ENCODE data around the gene ADCY5.
A peak's percentile ranks its signal among the peaks of the same experiment; 100 is the strongest.

The ADCY5 gene

DNA sequence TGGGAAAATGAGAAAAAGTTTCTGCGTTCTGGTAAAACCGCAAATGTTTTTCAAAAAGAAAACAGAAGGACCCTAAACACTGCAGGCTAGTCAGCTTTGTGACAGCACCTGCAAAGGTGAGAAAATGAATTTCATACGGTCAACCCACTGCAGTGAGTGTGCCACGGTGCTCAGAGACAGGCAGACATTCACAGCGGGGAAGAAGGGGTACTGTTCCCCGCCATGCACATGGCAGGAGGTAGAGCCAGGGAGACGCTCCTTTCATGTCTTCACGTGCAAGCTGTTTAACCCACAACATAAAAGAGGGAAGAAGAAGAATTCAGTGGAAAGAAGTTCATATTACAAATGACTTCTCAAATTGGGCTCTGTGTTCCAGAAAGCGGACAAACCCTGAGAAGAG is 137.7 kb downstream of the ADCY5 start:
- DNase-seq = no peak

DNA sequence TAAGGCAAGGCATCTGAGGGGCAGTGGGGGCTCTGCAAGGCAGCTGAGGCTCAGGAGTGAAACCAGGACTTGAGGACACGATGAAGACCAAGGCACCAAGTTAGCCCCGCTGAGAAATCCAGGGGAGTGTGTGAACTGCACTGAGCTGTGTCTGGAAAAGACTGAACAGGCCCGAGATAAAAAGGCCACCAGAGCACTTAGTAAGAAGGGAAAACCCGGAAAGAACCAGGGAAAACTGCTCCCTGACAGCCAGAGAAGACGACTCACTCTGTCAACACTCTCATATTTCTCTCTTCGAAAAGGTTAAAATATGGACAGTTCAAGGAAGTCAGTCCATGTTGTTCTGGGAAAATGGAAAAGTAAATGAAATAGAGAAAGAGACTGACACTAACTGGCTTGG is 138.1 kb downstream of the ADCY5 start:
- no peak for DNase-seq

- DNase-seq = no peak
These were observed 138.7 kb downstream of the ADCY5 start for GRCh38 chr3:123310186-123310585.

DNA sequence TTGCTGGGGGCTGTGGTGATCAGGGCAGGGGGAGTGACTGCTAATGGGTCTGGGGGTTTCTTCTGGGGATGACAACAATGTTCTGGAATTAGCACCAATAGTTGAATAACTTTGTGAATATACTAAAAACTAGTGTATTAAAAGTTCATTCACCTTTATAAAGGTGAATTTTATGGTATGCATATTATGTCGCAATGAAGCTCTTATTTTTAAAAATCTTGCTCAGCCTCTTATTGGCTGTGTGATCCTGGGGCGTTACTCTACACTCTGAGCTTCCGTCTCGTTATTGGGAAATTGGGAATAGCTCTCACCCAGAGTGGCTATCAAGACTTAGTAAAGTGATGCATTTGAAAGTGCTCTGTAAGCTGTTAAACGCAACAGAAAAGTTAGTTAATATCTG is 141.8 kb downstream of the ADCY5 start:
- no peak for DNase-seq

GRCh38 chr3:123305192-123305591 is 143.7 kb downstream of the ADCY5 start:
- peak in 6 of 56 donors; percentile 6 to 21 (median 9) for DNase-seq

GRCh38 chr3:123303976-123304560 is 144.8 kb downstream of the ADCY5 start:
- no peak for DNase-seq

DNA sequence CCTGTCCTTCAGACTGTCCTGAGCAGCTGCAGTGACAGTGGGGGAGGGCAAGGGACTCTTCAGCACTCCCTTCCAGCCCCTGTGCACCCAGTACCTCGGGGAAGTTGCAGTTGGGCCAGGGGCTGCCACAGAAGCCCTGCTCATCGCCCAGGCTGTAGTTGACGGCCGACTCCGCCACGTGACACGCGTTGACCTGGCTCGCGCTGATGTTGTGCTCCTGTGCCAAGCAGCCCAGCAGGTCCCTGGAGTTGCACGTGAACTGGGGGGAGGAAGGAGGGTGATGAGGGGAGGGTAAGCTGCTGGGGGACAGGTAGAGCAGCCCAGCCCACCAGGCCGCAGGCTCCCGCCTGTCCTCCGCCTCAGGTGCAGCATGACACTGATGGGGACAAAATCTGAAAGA is 145.9 kb downstream of the ADCY5 start:
- DNase-seq = no peak

- DNase-seq = no peak
These were observed 147.3 kb downstream of the ADCY5 start for GRCh38 chr3:123301331-123302184.

GRCh38 chr3:123300583-123300982 is 148.3 kb downstream of the ADCY5 start:
- no peak for DNase-seq

GRCh38 chr3:123300056-123300455 is 148.8 kb downstream of the ADCY5 start:
- no peak for DNase-seq

GRCh38 chr3:123299581-123299980 is 149.3 kb downstream of the ADCY5 start:
- no peak for DNase-seq

GRCh38 chr3:123298903-123299302 is 150.0 kb downstream of the ADCY5 start:
- no peak for DNase-seq

DNA sequence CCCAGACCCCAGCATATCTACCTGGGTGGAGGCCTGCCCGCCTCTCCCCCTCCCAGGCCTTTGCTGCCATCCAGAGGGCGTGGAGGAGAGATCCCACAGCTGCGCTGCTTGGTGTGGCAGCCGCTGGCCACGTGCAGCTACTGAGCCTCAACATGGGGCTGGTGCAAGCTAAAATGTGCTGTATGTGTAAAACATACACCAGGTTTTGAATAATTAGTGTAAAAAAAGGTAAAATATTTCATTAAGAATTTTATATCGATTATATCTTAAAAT is 151.3 kb downstream of the ADCY5 start:
- DNase-seq = no peak

DNA sequence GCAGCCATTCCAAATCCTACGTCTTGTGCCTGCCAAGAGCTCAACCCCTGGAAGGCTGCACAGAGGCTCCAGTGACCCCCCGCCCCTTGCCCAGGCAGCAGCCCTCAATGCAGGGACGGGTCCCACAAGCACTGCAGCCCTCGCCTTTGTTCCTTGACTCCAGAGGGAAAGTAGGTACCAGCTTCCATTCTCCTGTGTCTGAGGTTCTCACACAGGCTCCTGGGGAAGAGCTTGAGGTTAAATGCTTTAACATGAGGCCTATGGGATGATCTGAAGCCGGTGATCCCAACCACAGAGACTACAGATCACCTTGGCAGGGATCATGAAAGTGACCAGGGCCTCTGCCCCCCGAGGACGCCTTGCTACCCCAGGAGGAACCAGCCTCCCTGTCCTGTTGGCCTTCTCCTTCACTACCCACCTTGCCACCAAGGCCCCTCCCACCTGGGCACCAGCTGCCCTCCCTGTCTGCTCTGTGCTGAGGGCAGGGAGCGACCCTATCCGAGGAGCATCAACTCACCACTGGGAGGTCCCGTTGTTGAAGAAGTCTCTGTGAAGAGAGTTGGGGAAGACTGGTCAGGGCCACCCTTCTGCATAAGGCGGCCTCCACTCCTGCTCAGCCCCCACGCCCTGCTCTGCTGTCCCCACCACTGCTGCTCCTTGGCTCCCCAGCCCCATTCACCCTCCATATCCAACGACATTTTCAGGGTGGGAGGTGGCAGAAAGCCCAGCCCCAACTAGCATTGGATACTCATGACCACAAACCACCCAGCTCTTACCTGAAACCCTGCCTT is 151.9 kb downstream of the ADCY5 start:
- DNase-seq = no peak

- DNase-seq = no peak
These were observed 152.6 kb downstream of the ADCY5 start for GRCh38 chr3:123296261-123296660.

DNA sequence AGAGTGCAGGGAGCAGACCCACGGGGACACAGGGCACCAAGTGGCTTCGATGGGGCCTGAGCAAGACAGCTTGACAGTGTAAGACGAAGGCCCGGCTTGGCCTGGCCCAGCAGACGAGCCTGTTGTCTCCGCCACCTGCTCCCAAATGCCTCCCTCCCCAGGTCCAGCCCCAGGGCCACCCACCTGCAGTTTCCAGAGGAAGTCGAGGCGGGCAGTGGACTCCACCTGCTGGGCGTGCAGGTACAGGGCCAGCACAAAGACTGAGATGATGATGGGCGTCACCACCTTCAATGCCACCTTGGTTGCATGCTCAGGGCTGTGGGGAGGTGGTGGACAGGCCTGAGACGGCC is 153.0 kb downstream of the ADCY5 start:
- no peak for DNase-seq

GRCh38 chr3:123295171-123295900 is 153.6 kb downstream of the ADCY5 start:
- DNase-seq = no peak

DNA sequence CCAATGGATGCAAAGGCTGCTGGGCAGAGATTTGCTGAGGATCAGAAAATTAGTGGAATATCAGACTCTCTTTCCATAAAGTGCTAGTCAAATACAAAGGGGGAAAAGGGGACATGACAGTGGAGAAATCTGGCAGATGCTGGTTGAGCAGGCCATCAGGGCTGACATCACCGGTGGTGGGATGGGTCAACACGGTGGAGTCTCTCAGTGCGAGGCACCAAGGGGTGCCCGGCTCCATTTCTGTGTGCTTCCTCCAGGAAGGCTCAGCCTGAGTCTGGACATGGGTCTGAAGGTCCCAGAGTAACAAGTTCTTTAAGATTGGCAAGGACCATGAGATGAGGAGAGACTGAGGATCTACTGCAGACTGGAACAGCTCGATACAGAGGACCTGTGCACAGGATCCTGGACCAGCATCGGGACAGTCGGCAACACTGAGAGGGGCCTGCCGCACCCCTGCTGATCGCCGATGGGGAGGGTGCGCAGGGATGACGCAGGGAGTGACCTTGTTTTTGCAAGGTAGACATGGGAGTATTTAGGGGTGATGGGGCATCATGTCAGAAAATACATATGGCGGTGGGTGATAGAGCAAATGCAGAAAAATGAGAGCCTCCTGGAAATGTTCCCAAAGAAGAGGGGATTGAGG is 154.5 kb downstream of the ADCY5 start:
- DNase-seq = no peak

DNA sequence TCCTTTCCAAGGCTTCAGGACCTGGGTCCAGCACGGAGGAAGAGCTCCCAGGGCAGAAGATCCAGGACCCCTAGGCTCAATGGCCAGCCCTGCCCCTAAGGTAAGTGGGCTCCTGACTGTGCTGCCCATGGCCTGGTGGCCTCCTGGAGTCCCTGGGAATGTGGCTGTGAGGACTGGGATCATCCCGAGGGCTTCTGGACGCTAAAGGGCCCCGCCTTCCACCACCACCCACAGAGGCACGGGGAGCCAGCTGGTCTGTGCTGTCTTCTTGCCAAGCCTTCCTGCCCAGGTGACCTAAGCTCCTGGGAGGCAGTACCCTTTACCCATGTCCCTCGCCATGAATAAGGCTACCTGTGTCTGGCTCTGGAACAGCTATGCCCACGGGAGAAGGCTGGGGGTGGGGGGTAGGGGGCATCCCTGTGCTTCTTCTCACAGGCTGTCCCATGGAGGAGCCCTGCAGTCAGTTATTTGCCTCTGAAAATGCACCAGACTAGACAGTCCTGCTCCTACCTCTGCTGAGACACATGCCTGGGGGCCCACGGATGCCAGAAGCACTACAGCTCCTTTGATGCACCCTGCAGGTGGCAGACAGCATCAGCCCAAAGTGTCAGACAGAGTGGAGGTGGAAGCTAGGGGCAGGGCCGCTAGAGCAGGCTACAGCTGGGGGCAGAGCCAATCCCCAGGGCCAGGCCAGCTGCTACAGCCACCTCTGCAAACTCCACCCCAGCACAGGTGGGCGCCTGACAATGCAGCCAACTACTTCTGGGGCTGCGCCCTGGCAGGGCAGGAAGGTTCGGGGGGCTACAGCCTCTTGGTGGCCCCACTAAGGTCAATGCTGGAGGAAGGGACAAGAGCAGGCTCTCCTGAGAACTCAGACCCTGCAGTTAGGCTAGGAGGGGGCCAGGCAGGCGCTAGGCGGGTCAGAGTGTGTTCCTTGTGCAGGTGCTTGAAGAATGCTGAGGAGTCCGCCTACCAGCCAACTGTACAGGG is 156.3 kb downstream of the ADCY5 start:
- peak in 2 of 56 donors; percentile 25 to 36 for DNase-seq

DNA sequence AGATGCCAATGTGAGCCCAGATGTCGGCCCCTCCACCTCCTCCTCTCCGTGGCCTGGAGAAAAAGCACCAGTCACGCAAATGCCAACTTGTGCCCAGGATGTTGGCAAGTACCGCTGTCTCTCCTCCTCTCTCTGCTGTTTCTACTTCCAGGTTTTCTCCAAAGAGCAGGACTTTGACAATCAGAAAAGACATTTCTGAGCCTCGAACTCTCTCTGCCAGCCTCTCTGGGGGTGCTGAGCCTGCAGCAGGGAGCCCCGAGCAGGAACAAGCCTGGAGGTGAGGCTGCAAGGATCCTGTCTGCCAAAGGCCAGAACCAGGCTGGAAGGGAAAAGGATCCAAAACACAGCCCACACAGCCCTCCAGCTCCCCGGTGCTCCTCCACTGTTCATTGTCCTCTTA is 157.5 kb downstream of the ADCY5 start:
- DNase-seq = no peak

Data from nucleus accumbens (tissue), 56 donors.